T-helper 2 cell treated with Interferon-gamma antibody and Interleukin-4, amounts not matched to agents 100 ng/mL and 5 ng/mL, for 36 hours (primary cell): ENCODE measurements around the gene ZNF629. TPM values are rescaled to one million over a fixed set of nuclear protein-coding genes. Genes with fewer than 3 reads are reported as not detected.

Experiments
- intact Hi-C: fragments of 100-400 bp; cut with micrococcal nuclease; formaldehyde crosslinking; loops from one replicate; pipeline ENCODE4 v1.15.1; 2023
- total RNA-seq: library from RNA; stranded (reverse); gene quantifications from 2 replicates; pipeline ENCODE4 v1.2.3, GENCODE V29; 2022

ZNF629 gene
- total RNA-seq, 1 donor from 2014 or later: 0.25 TPM

- intact Hi-C loops: no loop called here
Measured at GRCh38 chr16:30786115-30786935, 680 bp downstream of the ZNF629 start.

GRCh38 chr16:30785126-30786106 lies 1.6 kb downstream of the ZNF629 start:
- intact Hi-C loops: no loop called here

- intact Hi-C loops: no loop called here
Measured at GRCh38 chr16:30784215-30784614, 2.8 kb downstream of the ZNF629 start.

GRCh38 chr16:30783280-30784109 lies 3.5 kb downstream of the ZNF629 start:
- intact Hi-C loops: no loop called here

GRCh38 chr16:30782486-30783279 lies 4.3 kb downstream of the ZNF629 start:
- intact Hi-C loops: no loop called here

DNA sequence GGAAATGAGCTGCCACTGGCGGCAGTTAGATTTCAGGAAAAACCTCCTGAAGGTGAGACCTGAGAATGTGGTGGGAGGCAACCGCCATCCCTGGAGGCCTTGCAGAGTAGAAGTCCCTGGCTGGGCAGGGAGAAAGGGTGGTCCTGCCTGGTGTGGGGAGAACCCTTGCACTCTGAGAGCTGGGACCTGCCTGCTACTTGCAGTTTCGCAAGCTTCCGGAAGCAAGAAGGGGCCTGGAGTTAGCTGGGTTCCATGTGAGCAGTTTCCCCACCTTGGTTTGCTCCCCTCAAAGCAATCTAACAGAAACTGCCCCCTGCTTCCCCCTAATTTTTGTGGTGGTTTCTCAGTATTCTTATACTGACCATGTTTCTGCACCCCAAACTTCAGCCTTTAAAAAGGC lies 6.5 kb downstream of the ZNF629 start:
- intact Hi-C loops: no loop called here

DNA sequence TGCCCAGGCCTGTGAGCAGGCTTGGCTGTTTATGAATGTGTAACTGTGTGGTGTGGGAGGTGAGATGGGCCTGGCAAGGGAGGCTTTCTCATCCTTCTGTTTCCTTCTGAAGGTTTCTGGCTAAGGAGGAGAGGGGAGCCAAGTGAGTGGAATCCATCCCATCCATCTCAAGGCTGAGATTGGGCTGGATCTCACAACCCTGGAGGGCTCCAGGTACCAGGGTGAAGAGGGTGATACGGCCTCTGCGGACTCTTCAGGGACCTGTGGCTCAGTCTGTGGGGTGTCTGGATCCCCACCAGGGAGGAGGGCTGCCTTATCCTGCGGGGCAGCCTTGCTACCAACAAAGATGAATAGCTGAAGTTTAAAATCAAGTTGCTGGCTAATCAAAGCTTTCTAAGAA lies 7.0 kb downstream of the ZNF629 start:
- intact Hi-C loops: no loop called here

DNA sequence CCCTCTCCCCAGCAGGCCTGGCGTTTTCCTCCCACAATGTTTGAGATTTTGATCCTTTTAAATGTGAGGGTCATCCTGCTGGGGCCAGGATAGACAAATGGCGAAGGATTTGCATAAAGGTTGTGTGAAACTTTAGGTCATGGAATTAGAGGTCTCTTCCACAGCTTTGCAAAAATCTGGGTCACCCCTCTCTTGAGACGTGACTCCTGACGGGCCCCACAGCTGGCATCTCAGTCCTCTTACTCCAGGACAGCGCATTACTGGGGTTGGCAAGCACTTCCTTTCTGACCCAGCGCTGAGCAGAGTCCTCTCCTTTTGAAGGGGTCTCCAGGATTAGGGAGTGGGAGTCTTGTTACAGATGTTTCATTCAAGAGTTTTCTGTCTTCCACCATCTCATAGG lies 7.4 kb downstream of the ZNF629 start:
- intact Hi-C loops: loop anchor here (5.0 kb wide), 1 partner anchor 143 kb away; the partner anchor contains the start of gene FBXL19

DNA sequence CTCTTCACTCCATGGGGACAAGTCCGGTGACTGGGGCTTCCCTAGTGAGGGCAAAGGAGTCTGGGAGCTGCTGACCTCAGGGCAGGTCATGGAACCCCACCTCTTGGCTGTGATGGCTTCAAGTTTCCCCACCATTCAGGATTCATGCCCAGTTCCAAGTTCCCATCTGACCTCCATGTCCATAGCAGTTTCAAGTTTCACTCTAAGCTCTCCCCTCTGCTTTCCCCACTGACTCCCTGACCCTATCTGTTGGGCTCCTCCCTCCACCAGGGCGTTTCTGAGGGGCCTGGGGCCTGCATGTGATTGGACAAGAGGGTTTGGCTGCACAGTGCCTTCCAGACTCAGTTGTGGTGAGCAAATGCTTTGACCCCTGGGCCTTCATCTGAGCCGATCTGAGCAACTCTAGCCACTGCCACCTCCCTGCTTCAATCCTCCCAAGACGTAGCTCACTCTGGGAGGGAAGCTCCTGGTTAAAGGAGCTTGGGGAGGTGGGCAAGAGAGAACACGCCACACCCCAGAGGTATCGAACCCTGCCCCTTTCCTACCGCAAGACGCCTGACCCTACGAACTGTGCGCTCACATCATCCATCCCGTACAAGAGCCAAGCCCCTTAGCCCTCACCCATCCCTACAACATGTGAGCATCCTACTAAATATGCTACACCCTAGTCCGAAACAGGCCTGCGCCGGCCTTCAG lies 8.3 kb downstream of the ZNF629 start:
- intact Hi-C loops: loop anchor here (5.0 kb wide), 1 partner anchor 144 kb away; the partner anchor contains the start of gene FBXL19

DNA sequence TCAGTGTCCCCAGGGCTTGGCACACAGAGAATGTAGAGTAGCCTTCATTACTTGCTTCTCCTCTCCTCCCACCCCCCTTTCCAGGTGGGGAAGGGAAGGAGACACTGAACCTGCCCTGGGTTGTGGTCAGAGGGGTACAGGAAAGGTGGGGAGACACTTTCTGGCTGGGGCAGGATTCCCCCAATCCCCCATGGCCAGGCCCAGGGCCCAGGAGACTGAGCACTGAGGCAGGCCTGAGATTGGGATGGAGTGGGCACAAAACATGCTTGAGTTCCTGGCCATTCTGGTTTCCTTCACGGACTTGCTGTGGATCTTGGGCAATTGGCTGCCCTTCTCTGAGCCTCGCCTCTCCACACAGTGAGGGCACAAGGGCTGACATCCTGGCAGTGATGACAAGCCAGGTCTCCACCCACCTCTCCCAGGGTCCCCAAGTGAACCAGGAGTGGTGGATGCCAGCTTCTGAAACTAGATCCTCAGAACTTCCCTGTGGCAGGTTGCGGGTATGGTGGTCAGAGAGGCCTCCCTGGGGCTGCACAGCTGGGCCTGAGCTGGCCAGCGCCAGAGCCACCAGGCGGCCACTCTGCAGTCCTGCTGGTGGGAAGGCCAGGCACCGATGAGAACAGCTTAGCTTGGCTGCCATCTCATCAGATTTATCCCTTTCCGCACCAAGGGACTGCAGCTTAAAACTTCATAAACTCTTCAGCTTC lies 9.3 kb downstream of the ZNF629 start:
- intact Hi-C loops: loop anchor here (5.0 kb wide), 1 partner anchor 145 kb away; the partner anchor contains the start of gene FBXL19

GRCh38 chr16:30775392-30776188 lies 11.4 kb downstream of the ZNF629 start:
- intact Hi-C loops: loop anchor here (5.0 kb wide), 1 partner anchor 147 kb away; the partner anchor contains the start of gene FBXL19

GRCh38 chr16:30775131-30775391 lies 11.9 kb downstream of the ZNF629 start:
- intact Hi-C loops: loop anchor here (5.0 kb wide), 1 partner anchor 147 kb away; the partner anchor contains the start of gene FBXL19

DNA sequence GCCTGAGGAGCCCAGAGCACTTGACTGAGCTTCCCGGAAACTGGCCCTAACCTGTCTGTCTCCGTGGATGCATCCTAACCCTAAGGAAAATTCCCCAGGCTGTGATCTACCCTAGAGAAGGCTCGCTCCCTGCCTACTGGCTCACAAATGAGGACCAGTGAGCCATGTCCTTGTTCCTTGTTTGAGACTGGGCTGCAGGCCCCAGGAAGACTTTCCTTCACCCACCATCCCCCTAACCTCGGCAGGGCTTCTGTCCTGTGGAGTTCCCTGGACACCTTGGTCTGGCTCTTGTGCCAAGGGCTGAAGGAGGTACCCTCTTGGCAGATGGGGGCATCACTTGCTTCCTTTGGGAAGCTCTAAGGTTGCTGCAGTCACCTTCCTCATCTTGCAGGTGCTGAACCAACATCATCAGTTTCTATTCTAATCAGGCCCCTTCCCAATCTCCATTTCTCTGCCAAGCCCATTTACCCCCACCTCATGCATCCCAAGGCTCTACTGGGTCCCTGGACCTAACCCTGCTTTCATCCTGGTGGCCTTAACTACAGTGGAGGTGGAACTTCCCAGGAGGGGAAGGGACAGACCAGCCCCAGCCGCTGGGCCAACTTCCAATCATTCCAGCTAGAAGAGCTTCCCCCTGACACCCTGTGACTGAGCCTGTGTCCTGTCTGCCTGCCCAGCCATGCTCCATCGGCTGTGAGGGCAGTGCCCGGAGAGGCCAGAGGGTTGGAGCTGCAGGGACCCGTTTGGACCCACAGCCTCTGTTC lies 12.5 kb downstream of the ZNF629 start:
- intact Hi-C loops: loop anchor here (5.0 kb wide), 1 partner anchor 148 kb away; the partner anchor contains the start of gene FBXL19

- intact Hi-C loops: no loop called here
Measured at GRCh38 chr16:30773826-30774225, 13.2 kb downstream of the ZNF629 start.

- intact Hi-C loops: no loop called here
Measured at GRCh38 chr16:30771726-30772125, 15.3 kb downstream of the ZNF629 start.

- intact Hi-C loops: no loop called here
Measured at GRCh38 chr16:30769379-30770089, 17.5 kb downstream of the ZNF629 start.
